Keratinocyte (primary cell): ENCODE results near the gene GRB14. TPM values are rescaled to one million over a fixed set of nuclear protein-coding genes. Genes with fewer than 3 reads are reported as not detected.

Experiments
- DNase-seq: peaks from one replicate; pipeline ENCODE4 v3.0.0-alpha.2; 2011; ENCODE audit warnings: low read depth, missing footprints, low spot score
- FAIRE-seq: peaks from 2 replicates; lab custom pipeline; 2011; peaks lifted over from hg19 to GRCh38; lab: Jason Lieb, UNC
- H2AFZ ChIP-seq: 2 replicates; pipeline ENCODE4 v1.6.0; 2012; ENCODE audit warnings: low read length, control low read depth, inconsistent platforms; ENCODE audit not compliant: control insufficient read depth
- H3K27ac ChIP-seq: 2 replicates; pipeline ENCODE4 v1.5.1; 2011; ENCODE audit warnings: low read length; ENCODE audit not compliant: control insufficient read depth, insufficient read depth
- H3K27me3 ChIP-seq: 3 replicates; pipeline ENCODE4 v1.6.0; 2011; ENCODE audit warnings: low read length; ENCODE audit not compliant: control insufficient read depth, insufficient read depth; ENCODE audit errors: extremely low read depth
- H3K36me3 ChIP-seq, 2 experiments: 2 replicates in 1 of 2; 3 replicates in 1 of 2; pipeline ENCODE4 v1.5.1; 2011; ENCODE audit warnings: low read length in 2 of 2, mild to moderate bottlenecking in 1 of 2; ENCODE audit not compliant: control insufficient read depth in 2 of 2, insufficient read depth in 2 of 2; ENCODE audit errors: extremely low read depth in 1 of 2
- H3K4me1 ChIP-seq: 3 replicates; pipeline ENCODE4 v1.5.1; 2011; ENCODE audit warnings: low read length; ENCODE audit not compliant: control insufficient read depth, insufficient read depth; ENCODE audit errors: extremely low read depth
- H3K4me2 ChIP-seq: 3 replicates; pipeline ENCODE4 v1.6.0; 2011; ENCODE audit warnings: low read depth, low read length; ENCODE audit not compliant: control insufficient read depth, insufficient read depth; ENCODE audit errors: extremely low read depth
- H3K4me3 ChIP-seq, 3 experiments: fragments of 200-600 bp in 1 of 3; sonication (generic) in 1 of 3; 2 replicates in 2 of 3; 3 replicates in 1 of 3; pipeline ENCODE4 v1.5.1; 2011 to 2016; ENCODE audit warnings: low read length in 3 of 3, mild to moderate bottlenecking in 3 of 3, control low read depth in 2 of 3, inconsistent platforms in 1 of 3, low read depth in 1 of 3, mixed read lengths in 1 of 3, mixed run types in 1 of 3, moderate library complexity in 1 of 3; ENCODE audit not compliant: control insufficient read depth in 2 of 3, insufficient read depth in 2 of 3; ENCODE audit errors: extremely low read depth in 1 of 3
- H3K79me2 ChIP-seq: 2 replicates; pipeline ENCODE4 v1.6.0; 2012; ENCODE audit warnings: low read length; ENCODE audit not compliant: control insufficient read depth, insufficient read depth
- H3K9ac ChIP-seq: 3 replicates; pipeline ENCODE4 v1.6.0; 2011; ENCODE audit warnings: low read length; ENCODE audit not compliant: control insufficient read depth, insufficient read depth; ENCODE audit errors: extremely low read depth
- H3K9me1 ChIP-seq: 3 replicates; pipeline ENCODE4 v1.6.0; 2011; ENCODE audit warnings: low read length; ENCODE audit not compliant: control insufficient read depth, insufficient read depth; ENCODE audit errors: extremely low read depth
- H3K9me3 ChIP-seq: 2 replicates; pipeline ENCODE4 v1.5.1; 2012; ENCODE audit warnings: low read depth, low read length; ENCODE audit not compliant: control insufficient read depth
- H4K20me1 ChIP-seq: 3 replicates; pipeline ENCODE4 v1.6.0; 2011; ENCODE audit warnings: low read length; ENCODE audit not compliant: control insufficient read depth, insufficient read depth; ENCODE audit errors: extremely low read depth
- CTCF ChIP-seq, 3 experiments: IDR thresholded peaks in 1 of 3; conservative IDR thresholded peaks in 1 of 3; optimal IDR thresholded peaks in 1 of 3; 2 replicates in 2 of 3; 3 replicates in 1 of 3; pipeline versions ENCODE3 to v1.5.1; 2011; ENCODE audit warnings: low read length in 3 of 3, mild to moderate bottlenecking in 3 of 3, moderate library complexity in 2 of 3, control low read depth in 1 of 3, inconsistent platforms in 1 of 3; ENCODE audit not compliant: insufficient read depth in 2 of 3; ENCODE audit errors: extremely low read depth in 1 of 3
- EZH2 ChIP-seq: IDR thresholded peaks from one replicate; pipeline ENCODE4 v1.6.1; 2012; ENCODE audit warnings: inconsistent platforms, mild to moderate bottlenecking, low read length, moderate library complexity
- dilution Hi-C: fragments of 300-500 bp; cut with MboI; formaldehyde crosslinking; loops from one replicate; pipeline ENCODE4 v1.7.0; 2020; ENCODE audit warnings: low sequenced_read_pairs; ENCODE audit not compliant: extremely low pct_ligation_motif_present
- polyA plus RNA-seq, 5 experiments: library from polyadenylated mRNA; depleted of rRNA in 3 of 5; stranded (reverse) in 3 of 5; stranded (forward) in 1 of 5; unstranded in 1 of 5; fragments of >200 nt; gene quantifications; 1 replicate in 1 of 5; 2 replicates in 3 of 5; 3 replicates in 1 of 5; pipeline versions ENCODE4 v1.2.1 to v1.2.3, GENCODE V29; 2011 to 2012; ENCODE audit warnings: missing spikeins in 2 of 5, low read depth in 1 of 5, low replicate concordance in 1 of 5

The GRB14 gene
- polyA plus RNA-seq, 1 donor (not counting 4 experiments of a cell fraction or from before 2014, with no cell fraction given) = 4.2 TPM

- Histone ChIP-seq H3K27me3 (no peaks in the 10 kb centered on the region), H3K9ac (no peak overlapping the region), H4K20me1 (no peaks in the 10 kb centered on the region), H3K4me2 (no peak overlapping the region), H3K4me3 (no peak overlapping the region), H3K27ac (no peak overlapping the region), H3K9me1 (no peaks in the 10 kb centered on the region), H3K9me3 (no peaks in the 10 kb centered on the region), H2AFZ (peak overlapping the region; percentile 75), H3K4me1 (no peaks in the 10 kb centered on the region), H3K79me2 (no peaks in the 10 kb centered on the region), H3K36me3 (no peaks in the 10 kb centered on the region)
- DNase-seq (no peak), FAIRE-seq (no peak)
- TF ChIP-seq CTCF (optimal IDR thresholded peaks at IDR 0.05 in 1 of 3, IDR thresholded peaks at IDR 0.05 in 1 of 3, conservative IDR thresholded peaks at IDR 0.05 in 1 of 3; ENCODE audit: extremely low read depth in 1 of 3, insufficient read depth in 2 of 3, low read length in 3 of 3) (no peak), EZH2 (no peak)
- dilution Hi-C loops = no loop called here
Observed at GRCh38 chr2:164597983-164598382, 23.3 kb downstream of the GRB14 start.

- H3K79me2 ChIP-seq = no peaks in the 10 kb centered on the region
- H3K27ac ChIP-seq = no peak overlapping the region
- H3K27me3 ChIP-seq = no peaks in the 10 kb centered on the region
- no peaks in the 10 kb centered on the region for H3K36me3 ChIP-seq
- no peaks in the 10 kb centered on the region for H3K9me3 ChIP-seq
- H3K9ac ChIP-seq = no peak overlapping the region
- no peaks in the 10 kb centered on the region for H3K4me1 ChIP-seq
- no peaks in the 10 kb centered on the region for H4K20me1 ChIP-seq
- dilution Hi-C loops = no loop called here
- no peak for DNase-seq
- TF ChIP-seq EZH2 = no peak
- TF ChIP-seq CTCF (optimal IDR thresholded peaks at IDR 0.05 in 1 of 3, IDR thresholded peaks at IDR 0.05 in 1 of 3, conservative IDR thresholded peaks at IDR 0.05 in 1 of 3; ENCODE audit: extremely low read depth in 1 of 3, insufficient read depth in 2 of 3, low read length in 3 of 3) = no peak
- no peaks in the 10 kb centered on the region for H3K9me1 ChIP-seq
- H3K4me3 ChIP-seq = no peak overlapping the region
- H3K4me2 ChIP-seq = no peak overlapping the region
- FAIRE-seq = no peak
- no peak overlapping the region for H2AFZ ChIP-seq
Observed at GRCh38 chr2:164595031-164595430, 26.3 kb downstream of the GRB14 start.
